ENCODE results near the gene CHI3L2. TPM values are rescaled to one million over a fixed set of nuclear protein-coding genes. Genes with fewer than 3 reads are reported as not detected.

CHI3L2 gene
- total and polyA plus RNA-seq, 2 of the 4 experiments (the other 2 are of a cell fraction) = 0.18 to 0.19 TPM

DNA sequence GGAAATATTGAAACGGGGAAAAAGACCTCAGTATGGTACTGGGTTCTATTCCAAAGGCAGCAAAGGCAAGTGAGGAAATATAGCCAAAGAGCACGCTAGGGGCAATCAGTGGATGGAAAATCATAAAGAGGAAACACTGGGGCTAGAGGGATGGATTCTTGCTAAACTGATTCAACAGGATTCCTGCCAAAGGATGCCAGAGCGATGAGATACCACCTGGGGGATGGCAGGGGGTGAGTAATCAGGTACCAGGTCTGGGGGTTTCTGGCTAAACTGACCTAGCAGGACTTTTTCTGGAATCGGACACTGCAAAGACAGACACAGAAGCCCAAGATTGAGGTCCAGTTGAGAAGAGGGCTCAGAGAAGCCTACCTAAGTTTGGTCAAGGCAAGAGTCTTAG lies 6.7 kb downstream of the CHI3L2 start:
- POLR2A ChIA-PET (ENCODE audit: unreplicated experiment) = interaction anchor here (0.5 kb wide), 1 partner anchor 14 kb away, joined by 7 read pairs; no protein-coding TSS in a partner anchor
- no peak overlapping the region for H3K4me2 ChIP-seq (ENCODE audit: low read depth, low read length)

More for the DNA sequence above, 6.7 kb downstream of the CHI3L2 start:
- H3K27me3 ChIP-seq (ENCODE audit: control insufficient read depth, insufficient read depth, low read length) = no peaks in the 10 kb centered on the region; the same call in 1 of the 2 replicates
- no peak overlapping the region for H2AFZ ChIP-seq (replicated peaks; ENCODE audit: low read length, poor library complexity)
- no peak overlapping the region for H3K4me3 ChIP-seq (ENCODE audit: insufficient read depth, low read depth, low read length)
- peak; percentile 35 for DNase-seq
- no peak overlapping the region for H3K14ac ChIP-seq (replicated peaks; ENCODE audit: low read depth, low read length)
- H2AK5ac ChIP-seq (ENCODE audit: low read depth, low read length) = no peak overlapping the region
- no peak overlapping the region for H4K5ac ChIP-seq (ENCODE audit: low read depth, low read length)
- CTCF ChIA-PET = no interaction called here
- no peaks in the 10 kb centered on the region for H3K79me1 ChIP-seq (ENCODE audit: low read depth in 1 of 2, low read length in 2 of 2)
- H3K23ac ChIP-seq (ENCODE audit: low read depth, low read length) = no peak overlapping the region
- H3K27ac ChIP-seq (ENCODE audit: insufficient read depth, low read length) = no peak overlapping the region
- H2AK9ac ChIP-seq (replicated peaks; ENCODE audit: low read depth, low read length, poor library complexity) = no peak overlapping the region
- peaks cover 2% of the 10 kb centered on the region; the same call in 1 of the 2 replicates for H3K4me1 ChIP-seq (ENCODE audit: control insufficient read depth, insufficient read depth, low read length)
- ATAC-seq (ENCODE audit: low read depth) = no peak
- WGBS, 2 experiments (ENCODE audit: extremely low coverage in 2 of 2, insufficient read length in 1 of 2) = 93% methylated on average over 2 of the region's 4 CpGs; no CpG with 5 or more reads in 1 of the 2 experiments
- H3K18ac ChIP-seq (ENCODE audit: low read depth, low read length) = no peak overlapping the region
- H4K20me1 ChIP-seq (ENCODE audit: insufficient read depth, low read length) = no peaks in the 10 kb centered on the region
- no peak overlapping the region for H3K56ac ChIP-seq (ENCODE audit: extremely low read depth, insufficient read depth, low read length)
- no peak overlapping the region for H2BK5ac ChIP-seq (ENCODE audit: low read depth, low read length, poor library complexity, severe bottlenecking)
- dilution Hi-C loops (cut with HindIII; ENCODE audit: low sequenced_read_pairs, unreplicated experiment) = no loop called here
- TF ChIP-seq SMC3 (IDR thresholded peaks at IDR 0.05; ENCODE audit: low read depth, low read length) (no peak), POLR2A (IDR thresholded peaks at IDR 0.05; ENCODE audit: low read depth, low read length) (no peak), RAD21 (IDR thresholded peaks at IDR 0.05; ENCODE audit: low read length) (no peak), RFX5 (IDR thresholded peaks at IDR 0.05; ENCODE audit: low read depth, low read length) (no peak), CEBPB (IDR thresholded peaks at IDR 0.05; ENCODE audit: low read depth, low read length) (no peak), BHLHE40 (IDR thresholded peaks at IDR 0.05; ENCODE audit: low read depth, low read length) (no peak), RCOR1 (IDR thresholded peaks at IDR 0.05; ENCODE audit: insufficient replicate concordance, low read length) (no peak), FOS (IDR thresholded peaks at IDR 0.05; ENCODE audit: low read depth, low read length) (no peak), MAZ (IDR thresholded peaks at IDR 0.05; ENCODE audit: borderline replicate concordance, low read depth, low read length) (no peak), CHD1 (IDR thresholded peaks at IDR 0.05; ENCODE audit: low read depth, low read length) (no peak), MAFK (IDR thresholded peaks at IDR 0.05; ENCODE audit: low read depth, low read length) (no peak), MXI1 (IDR thresholded peaks at IDR 0.05; ENCODE audit: borderline replicate concordance, low read depth, low read length) (no peak)
- TF ChIP-seq, protein P1, sequence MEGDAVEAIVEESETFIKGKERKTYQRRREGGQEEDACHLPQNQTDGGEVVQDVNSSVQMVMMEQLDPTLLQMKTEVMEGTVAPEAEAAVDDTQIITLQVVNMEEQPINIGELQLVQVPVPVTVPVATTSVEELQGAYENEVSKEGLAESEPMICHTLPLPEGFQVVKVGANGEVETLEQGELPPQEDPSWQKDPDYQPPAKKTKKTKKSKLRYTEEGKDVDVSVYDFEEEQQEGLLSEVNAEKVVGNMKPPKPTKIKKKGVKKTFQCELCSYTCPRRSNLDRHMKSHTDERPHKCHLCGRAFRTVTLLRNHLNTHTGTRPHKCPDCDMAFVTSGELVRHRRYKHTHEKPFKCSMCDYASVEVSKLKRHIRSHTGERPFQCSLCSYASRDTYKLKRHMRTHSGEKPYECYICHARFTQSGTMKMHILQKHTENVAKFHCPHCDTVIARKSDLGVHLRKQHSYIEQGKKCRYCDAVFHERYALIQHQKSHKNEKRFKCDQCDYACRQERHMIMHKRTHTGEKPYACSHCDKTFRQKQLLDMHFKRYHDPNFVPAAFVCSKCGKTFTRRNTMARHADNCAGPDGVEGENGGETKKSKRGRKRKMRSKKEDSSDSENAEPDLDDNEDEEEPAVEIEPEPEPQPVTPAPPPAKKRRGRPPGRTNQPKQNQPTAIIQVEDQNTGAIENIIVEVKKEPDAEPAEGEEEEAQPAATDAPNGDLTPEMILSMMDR (conservative IDR thresholded peaks at IDR 0.05; ENCODE audit: low read depth, low read length) = no peak
- no peak overlapping the region for H2BK20ac ChIP-seq (ENCODE audit: low read depth, low read length)
- intact Hi-C loops (cut with micrococcal nuclease) = no loop called here
- H3K9me1 ChIP-seq (ENCODE audit: insufficient read depth, low read length) = no peaks in the 10 kb centered on the region
- H3K9ac ChIP-seq (ENCODE audit: low read depth, low read length) = no peak overlapping the region
- no peak overlapping the region for H4K8ac ChIP-seq (ENCODE audit: low read depth in 2 of 2, low read length in 2 of 2)
- no peak overlapping the region for H2BK120ac ChIP-seq (ENCODE audit: low read depth, low read length)
- H3K4ac ChIP-seq (ENCODE audit: low read depth, low read length) = no peak overlapping the region
- no peaks in the 10 kb centered on the region for H3K36me3 ChIP-seq (ENCODE audit: control insufficient read depth, insufficient read depth, low read length)
- no peak overlapping the region for H2BK15ac ChIP-seq (ENCODE audit: low read depth, low read length)
- no peaks in the 10 kb centered on the region for H3K9me3 ChIP-seq (ENCODE audit: control insufficient read depth, insufficient read depth, low read length)
- H4K91ac ChIP-seq (ENCODE audit: insufficient read depth, low read depth, low read length) = no peak overlapping the region
- no TSS peak for BruUV-seq (replicated peaks)
- in situ Hi-C loops (cut with MboI; ENCODE audit: low sequenced_read_pairs) = no loop called here
